ENCODE results near the gene CTH. TPM values are rescaled to one million over a fixed set of nuclear protein-coding genes. Genes with fewer than 3 reads are reported as not detected.
"Not testable (repeated sequence)": the region's sequence is repeated elsewhere in the genome, so short reads cannot be mapped to it uniquely, and the experiment has no call there.

CTH gene
- total RNA-seq, 1 donor from 2014 or later = 6.3 TPM

GRCh38 chr1:70405780-70406416 is 5.2 kb upstream of the CTH start:
- intact Hi-C loops (cut with micrococcal nuclease) = no loop called here

- intact Hi-C loops (cut with micrococcal nuclease) = no loop called here
Observed at GRCh38 chr1:70409136-70409535, 1.9 kb upstream of the CTH start.

- intact Hi-C loops (cut with micrococcal nuclease) = loop anchor here (1.0 to 5.0 kb wide), 5 partner anchors 165 to 670 kb away; partner anchors contain the start of genes LRRC40, PTGER3 and ZRANB2
Observed at GRCh38 chr1:70411360-70411844, 334 bp downstream of the CTH start.

- intact Hi-C loops (cut with micrococcal nuclease) = no loop called here
Observed at GRCh38 chr1:70415882-70416281, 4.8 kb downstream of the CTH start.

GRCh38 chr1:70418973-70419734 is 8.1 kb downstream of the CTH start:
- intact Hi-C loops (cut with micrococcal nuclease) = not testable (repeated sequence)

GRCh38 chr1:70420320-70420719 is 9.3 kb downstream of the CTH start:
- intact Hi-C loops (cut with micrococcal nuclease) = no loop called here

- intact Hi-C loops (cut with micrococcal nuclease) = no loop called here
Observed at GRCh38 chr1:70426154-70427131, 15.4 kb downstream of the CTH start.

GRCh38 chr1:70427976-70428375 is 16.9 kb downstream of the CTH start:
- intact Hi-C loops (cut with micrococcal nuclease) = no loop called here

GRCh38 chr1:70429219-70429618 is 18.2 kb downstream of the CTH start:
- intact Hi-C loops (cut with micrococcal nuclease) = no loop called here

- intact Hi-C loops (cut with micrococcal nuclease) = no loop called here
Observed at GRCh38 chr1:70429757-70430156, 18.7 kb downstream of the CTH start.

- intact Hi-C loops (cut with micrococcal nuclease) = no loop called here
Observed at GRCh38 chr1:70431317-70431716, 20.2 kb downstream of the CTH start.

GRCh38 chr1:70431874-70432273 is 20.8 kb downstream of the CTH start:
- intact Hi-C loops (cut with micrococcal nuclease) = no loop called here

GRCh38 chr1:70434253-70434859 is 23.3 kb downstream of the CTH start:
- intact Hi-C loops (cut with micrococcal nuclease) = no loop called here

GRCh38 chr1:70436622-70437251 is 25.7 kb downstream of the CTH start:
- intact Hi-C loops (cut with micrococcal nuclease) = no loop called here

- intact Hi-C loops (cut with micrococcal nuclease) = no loop called here
Observed at GRCh38 chr1:70438529-70438928, 27.5 kb downstream of the CTH start.

GRCh38 chr1:70440642-70441391 is 29.7 kb downstream of the CTH start:
- intact Hi-C loops (cut with micrococcal nuclease) = no loop called here

- intact Hi-C loops (cut with micrococcal nuclease) = no loop called here
Observed at GRCh38 chr1:70441392-70442035, 30.4 kb downstream of the CTH start.

GRCh38 chr1:70442490-70442889 is 31.4 kb downstream of the CTH start:
- intact Hi-C loops (cut with micrococcal nuclease) = no loop called here

GRCh38 chr1:70443739-70444138 is 32.7 kb downstream of the CTH start:
- intact Hi-C loops (cut with micrococcal nuclease) = no loop called here

Data from T-helper 1 cell treated with Interleukin-12 subunit alpha and Interleukin-12 subunit beta and Interleukin-4 antibody, amounts not matched to agents 30 ng/mL and 1 ng/mL, for 36 hours (primary cell).